Neural cell (in vitro differentiated cells): ENCODE measurements around the gene TMPRSS3. TPM values are rescaled to one million over a fixed set of nuclear protein-coding genes. Genes with fewer than 3 reads are reported as not detected.

ENCODE experiments used
- H2AFZ ChIP-seq: fragments of 200-600, 300-800 bp; sonication (generic), shearing (Covaris generic); 2 replicates; pipeline ENCODE4 v1.6.0; 2014; ENCODE audit warnings: low read depth, mild to moderate bottlenecking, antibody characterized with exemption, low read length, moderate library complexity
- H3F3A ChIP-seq: fragments of 200-600 bp; shearing (Covaris generic); 2 replicates; pipeline ENCODE4 v1.6.1; 2016; ENCODE audit warnings: mild to moderate bottlenecking, moderate library complexity, mixed read lengths, antibody characterized with exemption, low read length; ENCODE audit not compliant: insufficient read depth, poor library complexity, severe bottlenecking
- H3K27ac ChIP-seq: fragments of 200-600, 300-800 bp; sonication (generic), shearing (Covaris generic); 2 replicates; pipeline ENCODE4 v1.5.1; 2014; ENCODE audit warnings: mild to moderate bottlenecking, low read length, moderate library complexity
- H3K27me3 ChIP-seq: fragments of 300-800, 200-600 bp; sonication (generic), shearing (Covaris generic); 2 replicates; pipeline ENCODE4 v1.6.0; 2014; ENCODE audit warnings: mild to moderate bottlenecking, low read depth, low read length, moderate library complexity; ENCODE audit not compliant: insufficient read depth
- H3K36me3 ChIP-seq: fragments of 300-800, 200-600 bp; sonication (generic), shearing (Covaris generic); 2 replicates; pipeline ENCODE4 v1.5.1; 2014; ENCODE audit warnings: mild to moderate bottlenecking, antibody characterized with exemption, low read length, moderate library complexity; ENCODE audit not compliant: insufficient read depth
- H3K4me2 ChIP-seq: fragments of 300-800, 200-600 bp; sonication (generic), shearing (Covaris generic); 2 replicates; pipeline ENCODE4 v1.6.0; 2014; ENCODE audit warnings: mild to moderate bottlenecking, low read length
- H3K4me3 ChIP-seq: fragments of 300-800, 200-600 bp; sonication (generic), shearing (Covaris generic); 2 replicates; pipeline ENCODE4 v1.5.1; 2014; ENCODE audit warnings: mild to moderate bottlenecking, low read length, moderate library complexity
- H3K79me2 ChIP-seq: fragments of 200-600 bp; shearing (Covaris generic); replicated peaks from 2 replicates; pipeline ENCODE4 v1.6.0; 2014; ENCODE audit warnings: mild to moderate bottlenecking, low read length, moderate library complexity; ENCODE audit not compliant: insufficient read depth
- H3K9ac ChIP-seq: fragments of 300-800, 200-600 bp; sonication (generic), shearing (Covaris generic); 2 replicates; pipeline ENCODE4 v1.6.1; 2016; ENCODE audit warnings: mild to moderate bottlenecking, low read length, mixed read lengths
- H3K9me2 ChIP-seq: fragments of 200-600 bp; shearing (Covaris generic); 2 replicates; pipeline ENCODE4 v1.6.1; 2016; ENCODE audit warnings: mild to moderate bottlenecking, low read length, mixed read lengths; ENCODE audit not compliant: insufficient read depth
- H3K9me3 ChIP-seq: fragments of 200-600, 300-800 bp; sonication (generic), shearing (Covaris generic); 2 replicates; pipeline ENCODE4 v1.6.1; 2016; ENCODE audit warnings: mild to moderate bottlenecking, mixed run types, low read length, moderate library complexity, mixed read lengths
- H4K20me1 ChIP-seq: fragments of 200-600 bp; shearing (Covaris generic); 2 replicates; pipeline ENCODE4 v1.6.1; 2016; ENCODE audit warnings: mild to moderate bottlenecking, mixed run types; ENCODE audit not compliant: insufficient read depth
- CTCF ChIP-seq: fragments of 450-650 bp; IDR thresholded peaks from 2 replicates; pipeline ENCODE4 v1.5.1; 2014; ENCODE audit warnings: antibody characterized with exemption, mild to moderate bottlenecking, moderate library complexity; ENCODE audit not compliant: poor library complexity, severe bottlenecking
- EP300 ChIP-seq: fragments of 450-650 bp; conservative IDR thresholded peaks from 2 replicates; pipeline ENCODE4 v1.6.1; 2014; ENCODE audit warnings: antibody characterized with exemption, mild to moderate bottlenecking, moderate library complexity; ENCODE audit not compliant: poor library complexity, severe bottlenecking
- EZH2 ChIP-seq: fragments of 200-600, 300-800 bp; shearing (Covaris generic), sonication (generic); IDR thresholded peaks from 2 replicates; pipeline ENCODE4 v1.6.1; 2014; ENCODE audit warnings: antibody characterized with exemption, low read length, borderline replicate concordance, mild to moderate bottlenecking; ENCODE audit not compliant: insufficient read depth, poor library complexity, severe bottlenecking
- MXI1 ChIP-seq: fragments of 450-650 bp; conservative IDR thresholded peaks from 2 replicates; pipeline ENCODE4 v1.6.1; 2014; ENCODE audit warnings: antibody characterized with exemption, mild to moderate bottlenecking; ENCODE audit not compliant: poor library complexity, severe bottlenecking
- POLR2AphosphoS5 ChIP-seq: IDR thresholded peaks from 2 replicates; pipeline ENCODE4 v1.6.1; 2012
- RAD21 ChIP-seq: fragments of 450-650 bp; conservative IDR thresholded peaks from 2 replicates; pipeline ENCODE4 v1.6.1; 2014; ENCODE audit warnings: antibody characterized with exemption, mild to moderate bottlenecking, moderate library complexity
- REST ChIP-seq: IDR thresholded peaks from 2 replicates; pipeline ENCODE4 v1.6.1; 2012; ENCODE audit warnings: borderline replicate concordance
- SMC3 ChIP-seq: fragments of 450-650 bp; conservative IDR thresholded peaks from 2 replicates; pipeline ENCODE4 v1.6.1; 2014; ENCODE audit warnings: antibody characterized with exemption, mild to moderate bottlenecking, moderate library complexity; ENCODE audit not compliant: poor library complexity
- TAF1 ChIP-seq: IDR thresholded peaks from 2 replicates; pipeline ENCODE4 v1.6.1; 2012; ENCODE audit warnings: low read depth
- polyA plus RNA-seq: library from polyadenylated mRNA; depleted of rRNA; stranded (reverse); fragments of >200 nt; gene quantifications from 2 replicates; pipeline ENCODE4 v1.2.3, GENCODE V29; 2014

Gene TMPRSS3
- polyA plus RNA-seq, 1 donor from 2014 or later = 0.12 TPM

- Histone ChIP-seq H3K4me3 (no peak overlapping the region), H3F3A (no peaks in the 10 kb centered on the region), H3K9me3 (no peaks in the 10 kb centered on the region), H2AFZ (no peak overlapping the region), H3K9me2 (no peaks in the 10 kb centered on the region), H3K36me3 (no peaks in the 10 kb centered on the region), H3K9ac (no peak overlapping the region), H3K27me3 (no peaks in the 10 kb centered on the region), H3K79me2 (no peaks in the 10 kb centered on the region), H4K20me1 (no peaks in the 10 kb centered on the region), H3K4me2 (no peak overlapping the region), H3K27ac (no peak overlapping the region)
- TF ChIP-seq EP300 (no peak), EZH2 (no peak), REST (no peak), POLR2AphosphoS5 (no peak), MXI1 (no peak), CTCF (no peak), TAF1 (no peak), RAD21 (no peak), SMC3 (no peak)
Measured at GRCh38 chr21:42414066-42414465, 18.2 kb upstream of the TMPRSS3 start.

- Histone ChIP-seq H3K36me3 (no peaks in the 10 kb centered on the region), H3K79me2 (no peaks in the 10 kb centered on the region), H3K9ac (no peak overlapping the region), H3K27me3 (no peaks in the 10 kb centered on the region), H3K27ac (no peak overlapping the region), H3K9me2 (no peaks in the 10 kb centered on the region), H3K4me2 (no peak overlapping the region), H2AFZ (no peak overlapping the region), H3F3A (no peaks in the 10 kb centered on the region), H4K20me1 (no peaks in the 10 kb centered on the region), H3K4me3 (no peak overlapping the region), H3K9me3 (no peaks in the 10 kb centered on the region)
- TF ChIP-seq SMC3 (no peak), EP300 (no peak), REST (no peak), CTCF (no peak), MXI1 (no peak), RAD21 (no peak), POLR2AphosphoS5 (no peak)
Measured at GRCh38 chr21:42413500-42413899, 17.6 kb upstream of the TMPRSS3 start.
